Natural killer cell (primary cell): ENCODE results near the gene TAAR9. TPM values are rescaled to one million over a fixed set of nuclear protein-coding genes. Genes with fewer than 3 reads are reported as not detected.

Experiments
- ATAC-seq, 3 donors: fragments of 150-1000 bp in 2 of 3; fragments of 200-7000 bp in 1 of 3; cut with Tn5 transposase; 1 replicate in 1 of 3; 2 replicates in 2 of 3; pipeline ENCODE4 v1.10.0; 2021; ENCODE audit warnings: mild to moderate bottlenecking in 2 of 3, moderate library complexity in 2 of 3
- DNase-seq, 2 donors: peaks; one replicate each; pipeline versions ENCODE4 v3.0.0 to v3.0.0-alpha.2; 2013 to 2021; ENCODE audit warnings: mixed read lengths in 1 of 2
- H3K27ac ChIP-seq: one replicate; pipeline ENCODE4 v1.5.1; 2013; ENCODE audit warnings: mild to moderate bottlenecking, low read length
- H3K27me3 ChIP-seq: one replicate; pipeline ENCODE4 v1.6.1; 2013; ENCODE audit warnings: low read length; ENCODE audit not compliant: control insufficient read depth, insufficient read depth
- H3K36me3 ChIP-seq: one replicate; pipeline ENCODE4 v1.6.1; 2013; ENCODE audit warnings: low read length; ENCODE audit not compliant: control insufficient read depth, insufficient read depth
- H3K4me1 ChIP-seq: one replicate; pipeline ENCODE4 v1.6.1; 2013; ENCODE audit warnings: low read length; ENCODE audit not compliant: control insufficient read depth, insufficient read depth
- H3K4me3 ChIP-seq: one replicate; pipeline ENCODE4 v1.5.1; 2013; ENCODE audit warnings: low read length
- H3K9me3 ChIP-seq: one replicate; pipeline ENCODE4 v1.6.1; 2013; ENCODE audit warnings: low read length; ENCODE audit not compliant: control insufficient read depth, insufficient read depth
- H3K27ac Mint-ChIP-seq, 2 donors: one replicate each; pipeline ENCODE4 v1.8.0; 2022; ENCODE audit warnings: mild to moderate bottlenecking in 2 of 2, mixed read lengths in 2 of 2, moderate library complexity in 1 of 2
- H3K27me3 Mint-ChIP-seq, 2 donors: one replicate each; pipeline ENCODE4 v1.8.0; 2022; ENCODE audit warnings: low read depth in 2 of 2, mixed read lengths in 2 of 2
- H3K36me3 Mint-ChIP-seq: one replicate; pipeline ENCODE4 v1.8.0; 2022; ENCODE audit warnings: mixed read lengths
- H3K4me1 Mint-ChIP-seq, 2 donors: one replicate each; pipeline ENCODE4 v1.8.0; 2022; ENCODE audit warnings: mixed read lengths in 2 of 2
- H3K4me3 Mint-ChIP-seq: one replicate; pipeline ENCODE4 v1.8.0; 2022; ENCODE audit warnings: mild to moderate bottlenecking, moderate library complexity, mixed read lengths
- H3K9me3 Mint-ChIP-seq, 2 donors: one replicate each; pipeline ENCODE4 v1.8.0; 2022; ENCODE audit warnings: mixed read lengths in 2 of 2
- WGBS: methylation state at CpG from one replicate; pipeline ENCODE4 v1.1.7; 2013; ENCODE audit warnings: missing lambda C conversion rate; ENCODE audit not compliant: insufficient coverage; 5-methylcytosine and 5-hydroxymethylcytosine counted together
- intact Hi-C: fragments of 100-400 bp; cut with micrococcal nuclease; formaldehyde crosslinking; loops from one replicate; pipeline ENCODE4 v1.14.2; 2022
- total RNA-seq, 4 donors: library from RNA; stranded (reverse); fragments of 120-200 nt in 1 of 4; gene quantifications; one replicate each; pipeline versions ENCODE4 v1.2.3 to v1.2.4, GENCODE V29; 2013 to 2022
- TF ChIP-seq, protein P1 (sequence below): fragments of 200-600 bp; IDR thresholded peaks from one replicate; pipeline ENCODE4 v1.8.0; 2022; ENCODE audit warnings: antibody characterized with exemption

Gene TAAR9
- total RNA-seq, 3 donors from 2014 or later (not counting 1 experiment from before 2014, with no cell fraction given) = not detected

DNA sequence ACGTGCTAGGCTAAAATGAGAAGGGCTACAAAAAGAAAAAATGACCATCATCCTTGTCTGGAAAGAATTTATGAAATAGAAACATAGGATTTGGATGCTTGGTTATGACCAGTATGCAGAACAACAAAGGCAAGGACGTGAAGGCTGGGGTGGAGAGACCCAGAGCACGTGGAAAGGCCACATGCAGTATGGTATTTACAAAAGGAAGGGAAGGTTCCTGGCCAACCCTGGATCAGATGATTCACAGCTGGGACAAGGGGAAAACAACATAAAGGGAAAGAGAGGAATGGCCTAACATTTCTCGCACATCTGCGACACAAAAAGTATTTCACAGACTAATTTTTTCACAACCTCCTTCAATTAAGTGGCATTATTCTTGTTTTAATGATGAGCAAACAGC is 33.3 kb upstream of the TAAR9 start:
- 78% methylated on average over 2 of the region's 5 CpGs for WGBS
- Mint-ChIP-seq H3K27me3 (no peaks in the 10 kb centered on the region), H3K4me1 (peaks cover 47 to 50% of the 10 kb centered on the region in 2 donors), H3K36me3 (peaks cover 4% of the 10 kb centered on the region), H3K27ac (peak overlapping the region in 1 of 2 donors; percentile 37), H3K9me3 (no peaks in the 10 kb centered on the region), H3K4me3 (no peak overlapping the region)
- intact Hi-C loops = no loop called here
- Histone ChIP-seq H3K4me3 (no peak overlapping the region), H3K27ac (no peak overlapping the region), H3K9me3 (no peaks in the 10 kb centered on the region), H3K27me3 (no peaks in the 10 kb centered on the region), H3K36me3 (peaks cover 39% of the 10 kb centered on the region), H3K4me1 (peaks cover 9% of the 10 kb centered on the region)
- TF ChIP-seq, protein P1, sequence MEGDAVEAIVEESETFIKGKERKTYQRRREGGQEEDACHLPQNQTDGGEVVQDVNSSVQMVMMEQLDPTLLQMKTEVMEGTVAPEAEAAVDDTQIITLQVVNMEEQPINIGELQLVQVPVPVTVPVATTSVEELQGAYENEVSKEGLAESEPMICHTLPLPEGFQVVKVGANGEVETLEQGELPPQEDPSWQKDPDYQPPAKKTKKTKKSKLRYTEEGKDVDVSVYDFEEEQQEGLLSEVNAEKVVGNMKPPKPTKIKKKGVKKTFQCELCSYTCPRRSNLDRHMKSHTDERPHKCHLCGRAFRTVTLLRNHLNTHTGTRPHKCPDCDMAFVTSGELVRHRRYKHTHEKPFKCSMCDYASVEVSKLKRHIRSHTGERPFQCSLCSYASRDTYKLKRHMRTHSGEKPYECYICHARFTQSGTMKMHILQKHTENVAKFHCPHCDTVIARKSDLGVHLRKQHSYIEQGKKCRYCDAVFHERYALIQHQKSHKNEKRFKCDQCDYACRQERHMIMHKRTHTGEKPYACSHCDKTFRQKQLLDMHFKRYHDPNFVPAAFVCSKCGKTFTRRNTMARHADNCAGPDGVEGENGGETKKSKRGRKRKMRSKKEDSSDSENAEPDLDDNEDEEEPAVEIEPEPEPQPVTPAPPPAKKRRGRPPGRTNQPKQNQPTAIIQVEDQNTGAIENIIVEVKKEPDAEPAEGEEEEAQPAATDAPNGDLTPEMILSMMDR = no peak
- DNase-seq (no peak), ATAC-seq (no peak)

DNA sequence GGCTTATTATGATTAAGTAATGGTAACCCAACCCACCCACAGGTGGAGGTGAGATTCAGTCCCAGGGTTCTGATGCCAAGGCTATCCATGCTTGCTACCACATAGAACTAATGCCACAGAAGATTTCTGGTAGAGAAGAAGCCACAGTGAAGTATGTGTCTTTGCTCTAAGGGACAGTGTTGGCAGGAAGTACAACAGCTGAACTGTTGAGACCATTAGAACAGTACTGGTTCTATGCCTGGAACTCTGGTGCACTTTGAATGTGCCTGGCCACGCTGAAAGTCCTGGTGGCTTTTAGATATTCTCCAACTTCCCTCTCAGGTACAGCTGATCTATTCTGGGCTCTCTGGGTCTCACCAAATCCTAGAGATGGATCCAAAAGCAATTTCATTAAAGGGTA is 32.9 kb upstream of the TAAR9 start:
- 70% methylated on average over 1 of the region's 1 CpG for WGBS
- Histone ChIP-seq H3K4me1 (peaks cover 5% of the 10 kb centered on the region), H3K9me3 (no peaks in the 10 kb centered on the region), H3K27ac (no peak overlapping the region), H3K4me3 (no peak overlapping the region), H3K36me3 (peaks cover 37% of the 10 kb centered on the region), H3K27me3 (no peaks in the 10 kb centered on the region)
- ATAC-seq (no peak), DNase-seq (no peak)
- Mint-ChIP-seq H3K4me3 (no peak overlapping the region), H3K36me3 (peaks cover 4% of the 10 kb centered on the region), H3K4me1 (peaks cover 46% of the 10 kb centered on the region in 2 donors), H3K9me3 (no peaks in the 10 kb centered on the region), H3K27ac (peak overlapping the region in 1 of 2 donors; percentile 37), H3K27me3 (no peaks in the 10 kb centered on the region)
- TF ChIP-seq, protein P1 = no peak
- intact Hi-C loops = no loop called here

DNA sequence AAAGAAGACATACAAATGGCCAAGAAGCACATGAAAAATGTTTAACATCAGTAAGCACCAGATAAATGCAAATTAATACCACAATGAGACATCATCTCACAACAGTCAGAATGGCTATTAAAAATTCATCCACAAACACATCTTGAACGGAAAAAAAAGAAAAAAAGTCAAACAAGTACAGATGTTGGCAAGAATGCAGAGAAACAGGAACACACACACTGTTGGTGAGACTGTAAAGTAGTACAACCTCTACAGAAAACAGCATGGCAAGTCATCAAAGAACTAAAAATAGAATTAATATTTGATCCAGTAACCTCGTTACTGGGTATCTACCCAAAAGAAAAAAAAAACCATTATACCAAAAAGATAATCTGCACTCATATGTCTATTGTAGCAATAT is 31.6 kb upstream of the TAAR9 start:
- no peak overlapping the region for H3K27ac ChIP-seq
- TF ChIP-seq, protein P1 = no peak
- DNase-seq (no peak), ATAC-seq (no peak)
- H3K4me3 Mint-ChIP-seq = no peak overlapping the region
- peaks cover 26% of the 10 kb centered on the region for H3K36me3 ChIP-seq
- intact Hi-C loops = no loop called here
- no peaks in the 10 kb centered on the region for H3K27me3 Mint-ChIP-seq
- H3K4me3 ChIP-seq = no peak overlapping the region
- no peaks in the 10 kb centered on the region for H3K27me3 ChIP-seq
- 83% methylated on average over 1 of the region's 2 CpGs for WGBS
- H3K9me3 Mint-ChIP-seq = no peaks in the 10 kb centered on the region
- no peaks in the 10 kb centered on the region for H3K36me3 Mint-ChIP-seq
- peak overlapping the region in 1 of 2 donors; percentile 21 for H3K27ac Mint-ChIP-seq
- H3K4me1 ChIP-seq = peaks cover 9% of the 10 kb centered on the region
- H3K4me1 Mint-ChIP-seq = peaks cover 50 to 52% of the 10 kb centered on the region in 2 donors
- H3K9me3 ChIP-seq = no peaks in the 10 kb centered on the region
